WERI-Rb-1 (cell line): ENCODE data around the gene SDC3.

Source experiments
- DNase-seq: peaks from one replicate; pipeline ENCODE4 v3.0.0-alpha.2; 2020
- H3K27ac ChIP-seq: fragments of 250-450 bp; sonication (Bioruptor Pico); 2 replicates; pipeline ENCODE4 v1.5.1; 2020; ENCODE audit warnings: mild to moderate bottlenecking, moderate library complexity
- H3K27me3 ChIP-seq: fragments of 250-450 bp; sonication (Bioruptor Pico); 2 replicates; pipeline ENCODE4 v1.5.1; 2021; ENCODE audit warnings: mild to moderate bottlenecking, low read depth, moderate library complexity; ENCODE audit not compliant: insufficient read depth, severe bottlenecking
- H3K36me3 ChIP-seq: fragments of 250-450 bp; sonication (Bioruptor Pico); 2 replicates; pipeline ENCODE4 v1.5.1; 2020; ENCODE audit warnings: mild to moderate bottlenecking, moderate library complexity
- H3K4me3 ChIP-seq: 2 replicates; pipeline ENCODE4 v1.5.1; 2011; ENCODE audit warnings: low read depth, mild to moderate bottlenecking, control low read depth, low read length
- H3K9me3 ChIP-seq: fragments of 250-450 bp; sonication (Bioruptor Pico); 2 replicates; pipeline ENCODE4 v1.5.1; 2021; ENCODE audit warnings: mild to moderate bottlenecking, moderate library complexity; ENCODE audit not compliant: severe bottlenecking
- TF ChIP-seq, protein P1 (sequence below): IDR thresholded peaks from 2 replicates; pipeline ENCODE4 v1.5.1; 2011; ENCODE audit warnings: low read depth, mild to moderate bottlenecking, control low read depth, inconsistent platforms, low read length

SDC3 gene

DNA sequence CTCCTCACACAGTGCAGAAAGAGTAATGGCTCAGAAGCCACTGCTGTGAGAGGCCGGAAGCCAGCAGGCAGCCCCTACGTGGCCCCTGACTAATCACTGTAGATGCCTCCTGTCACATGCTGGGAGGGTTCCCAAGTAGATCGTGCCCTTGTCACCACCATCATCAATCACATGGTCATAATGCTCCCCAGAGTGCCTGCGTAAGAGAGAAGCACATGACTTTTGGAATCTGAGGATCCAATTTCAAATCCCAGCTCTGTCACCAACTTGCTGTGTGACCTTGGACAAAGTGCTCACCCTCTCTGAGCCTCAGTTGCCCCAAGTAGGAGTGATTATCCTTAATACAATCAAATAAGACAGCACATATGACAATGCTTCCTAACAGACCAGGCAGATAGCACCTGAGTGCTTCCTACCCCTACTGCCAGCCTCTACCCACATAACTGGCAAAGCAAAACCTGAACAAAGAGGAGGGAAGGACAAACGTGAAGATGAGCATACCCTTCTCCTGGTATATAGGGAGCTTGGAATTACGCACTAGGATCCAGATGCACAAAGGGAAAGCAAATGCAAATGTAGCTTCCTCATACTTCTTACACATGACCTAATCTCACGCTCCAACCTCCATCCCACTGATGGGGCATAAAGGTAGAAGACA lies 65.7 kb downstream of the SDC3 start:
- Histone ChIP-seq H3K4me3 (no peak overlapping the region), H3K27me3 (no peaks in the 10 kb centered on the region), H3K9me3 (peaks cover 3% of the 10 kb centered on the region), H3K27ac (no peak overlapping the region), H3K36me3 (no peaks in the 10 kb centered on the region)
- DNase-seq, result no peak
- TF ChIP-seq, protein P1, sequence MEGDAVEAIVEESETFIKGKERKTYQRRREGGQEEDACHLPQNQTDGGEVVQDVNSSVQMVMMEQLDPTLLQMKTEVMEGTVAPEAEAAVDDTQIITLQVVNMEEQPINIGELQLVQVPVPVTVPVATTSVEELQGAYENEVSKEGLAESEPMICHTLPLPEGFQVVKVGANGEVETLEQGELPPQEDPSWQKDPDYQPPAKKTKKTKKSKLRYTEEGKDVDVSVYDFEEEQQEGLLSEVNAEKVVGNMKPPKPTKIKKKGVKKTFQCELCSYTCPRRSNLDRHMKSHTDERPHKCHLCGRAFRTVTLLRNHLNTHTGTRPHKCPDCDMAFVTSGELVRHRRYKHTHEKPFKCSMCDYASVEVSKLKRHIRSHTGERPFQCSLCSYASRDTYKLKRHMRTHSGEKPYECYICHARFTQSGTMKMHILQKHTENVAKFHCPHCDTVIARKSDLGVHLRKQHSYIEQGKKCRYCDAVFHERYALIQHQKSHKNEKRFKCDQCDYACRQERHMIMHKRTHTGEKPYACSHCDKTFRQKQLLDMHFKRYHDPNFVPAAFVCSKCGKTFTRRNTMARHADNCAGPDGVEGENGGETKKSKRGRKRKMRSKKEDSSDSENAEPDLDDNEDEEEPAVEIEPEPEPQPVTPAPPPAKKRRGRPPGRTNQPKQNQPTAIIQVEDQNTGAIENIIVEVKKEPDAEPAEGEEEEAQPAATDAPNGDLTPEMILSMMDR, result no peak

DNA sequence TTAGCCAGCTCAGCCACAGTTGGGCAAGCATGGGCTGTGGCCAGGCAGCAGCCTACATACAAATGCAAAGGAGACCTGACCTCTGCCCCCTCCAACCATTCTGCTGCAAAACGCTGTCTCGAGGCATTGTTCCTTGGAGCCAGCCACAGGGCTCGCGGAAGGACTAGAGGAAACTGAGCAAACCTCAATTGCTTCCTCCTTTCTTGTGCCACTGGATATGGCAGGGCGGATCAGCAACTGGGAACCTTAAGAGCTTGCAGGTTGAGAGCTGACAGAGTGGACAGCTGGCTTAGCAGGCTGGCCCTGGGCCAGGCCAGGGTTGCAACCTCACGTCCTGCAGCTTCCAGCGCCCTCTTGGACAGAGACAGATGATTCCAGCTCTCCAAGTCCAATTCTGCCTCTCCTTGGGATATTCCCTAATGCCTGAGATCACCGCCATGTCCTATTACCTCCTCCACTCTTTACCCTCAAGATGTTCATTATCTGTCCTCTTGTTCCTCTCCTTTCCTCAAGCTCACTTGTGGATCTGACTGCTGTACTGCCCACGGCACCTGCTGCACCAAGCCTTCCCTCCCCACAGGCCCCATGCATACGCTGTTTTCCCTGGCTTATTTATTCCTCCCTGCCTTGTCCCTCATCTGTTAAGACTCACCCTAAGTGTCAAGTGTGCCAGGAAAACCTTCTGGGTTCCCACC lies 67.5 kb downstream of the SDC3 start:
- Histone ChIP-seq H3K27me3 (no peaks in the 10 kb centered on the region), H3K27ac (no peak overlapping the region), H3K4me3 (no peak overlapping the region), H3K9me3 (peaks cover 3% of the 10 kb centered on the region), H3K36me3 (no peaks in the 10 kb centered on the region)
- TF ChIP-seq, protein P1, result peak; percentile 28; the same call in 1 of the 2 replicates
- peak; percentile 48 for DNase-seq

DNA sequence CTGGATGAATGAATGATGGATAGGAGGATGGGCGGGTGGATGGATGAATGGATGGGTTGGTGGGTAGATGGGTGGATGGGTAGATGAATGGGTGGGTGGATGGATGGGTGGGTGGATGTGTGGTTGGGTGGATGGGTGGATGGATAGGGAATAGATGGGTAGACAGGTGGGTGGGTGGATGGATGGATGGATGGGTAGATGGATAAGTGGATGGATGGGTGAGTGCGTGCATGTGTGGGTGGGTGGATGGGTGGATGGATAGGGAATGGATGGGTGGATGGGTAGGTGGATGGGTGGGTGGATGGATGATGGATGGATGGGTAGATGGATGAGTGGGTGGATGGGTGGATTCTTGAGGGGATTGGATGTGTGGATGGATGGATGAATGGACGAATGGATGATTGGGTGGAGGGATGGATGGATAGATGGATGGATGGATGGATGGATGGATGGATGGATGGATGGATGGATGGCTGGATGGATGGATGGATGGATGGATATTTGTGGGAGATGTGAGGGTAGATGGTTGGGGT lies 68.7 kb downstream of the SDC3 start:
- H3K27ac ChIP-seq, result no peak overlapping the region
- H3K27me3 ChIP-seq, result no peaks in the 10 kb centered on the region
- H3K36me3 ChIP-seq, result no peaks in the 10 kb centered on the region
- peaks cover 3% of the 10 kb centered on the region for H3K9me3 ChIP-seq
- TF ChIP-seq, protein P1, result no peak
- no peak for DNase-seq
- no peak overlapping the region for H3K4me3 ChIP-seq

DNA sequence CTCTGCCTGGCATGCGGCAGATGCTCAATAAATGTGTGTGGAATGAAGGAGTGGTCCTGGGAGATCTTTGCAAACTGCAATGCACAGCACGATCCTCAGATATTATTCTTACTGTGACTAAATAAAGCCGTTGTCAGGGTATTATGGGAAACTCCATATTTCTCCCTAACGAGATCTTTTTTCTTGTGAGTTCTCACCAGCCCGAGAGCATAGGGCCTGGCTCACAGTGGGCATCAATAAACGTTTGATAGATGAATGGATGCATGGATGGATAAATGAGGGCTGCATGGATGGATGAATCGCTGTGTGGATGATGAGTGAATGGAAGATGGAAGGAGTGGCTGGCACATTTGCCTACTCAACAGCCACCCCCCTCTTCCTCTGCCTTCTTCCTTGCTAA lies 69.6 kb downstream of the SDC3 start:
- Histone ChIP-seq H3K4me3 (no peak overlapping the region), H3K36me3 (no peaks in the 10 kb centered on the region), H3K27me3 (no peaks in the 10 kb centered on the region), H3K27ac (no peak overlapping the region), H3K9me3 (peaks cover 3% of the 10 kb centered on the region)
- TF ChIP-seq, protein P1, result no peak
- no peak for DNase-seq

DNA sequence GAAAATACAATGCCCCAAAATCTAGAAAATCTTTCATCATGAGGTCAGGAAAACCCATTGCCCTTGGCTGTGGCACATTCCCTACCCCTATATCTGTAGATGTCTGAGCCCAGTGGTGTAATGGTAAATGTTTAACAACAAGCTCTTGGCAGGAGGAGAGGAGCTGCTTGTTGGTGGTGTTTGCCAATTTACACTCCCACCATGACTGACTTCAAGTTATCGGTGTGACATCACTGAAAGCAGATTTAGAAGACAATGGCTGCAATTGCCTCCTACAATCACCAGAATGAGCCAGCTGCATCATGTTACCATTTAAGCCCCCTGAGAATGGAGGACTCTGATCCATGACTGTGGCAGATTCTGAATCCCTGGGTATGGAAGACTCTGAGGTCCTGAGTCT lies 70.9 kb downstream of the SDC3 start:
- Histone ChIP-seq H3K27me3 (no peaks in the 10 kb centered on the region), H3K4me3 (no peak overlapping the region), H3K27ac (no peak overlapping the region), H3K36me3 (no peaks in the 10 kb centered on the region), H3K9me3 (peaks cover under 1% of the 10 kb centered on the region)
- TF ChIP-seq, protein P1, result no peak
- DNase-seq, result no peak
